22Rv1 (cell line): ENCODE data around the gene PARP1.

ENCODE experiments used
- H3K27ac ChIP-seq: fragments of 450-650 bp; 2 replicates; pipeline ENCODE4 v1.5.1; 2017
- CTCF ChIP-seq: fragments of 450-650 bp; IDR thresholded peaks from 2 replicates; pipeline ENCODE4 v1.5.1; 2017; ENCODE audit warnings: mild to moderate bottlenecking
- ZFX ChIP-seq: fragments of 450-650 bp; IDR thresholded peaks from 2 replicates; pipeline ENCODE4 v1.6.1; 2017; ENCODE audit warnings: antibody characterized with exemption, borderline replicate concordance

PARP1 gene

GRCh38 chr1:226411619-226412018 is 3.7 kb upstream of the PARP1 start:
- H3K27ac ChIP-seq: no peak overlapping the region
- TF ChIP-seq ZFX (no peak), CTCF (no peak)

DNA sequence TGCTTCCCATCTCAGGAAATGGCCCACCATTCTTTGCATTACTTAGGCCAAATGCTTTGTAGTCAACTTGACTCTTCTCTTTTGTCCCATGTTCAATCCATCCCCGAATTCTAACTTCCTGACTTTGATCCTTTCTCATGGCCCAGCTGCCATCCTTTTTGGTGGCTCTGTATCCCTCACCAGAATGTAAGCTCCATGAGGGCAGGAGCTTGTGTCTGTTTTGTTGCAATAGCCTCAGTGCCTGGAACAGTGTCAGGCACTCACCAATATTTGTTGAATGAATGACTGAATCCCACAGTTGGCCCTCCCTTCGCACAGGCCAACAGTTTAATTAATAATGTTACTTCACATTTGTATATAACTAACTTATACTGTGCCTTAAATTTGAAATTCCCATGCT is 3.1 kb upstream of the PARP1 start:
- H3K27ac ChIP-seq: no peak overlapping the region
- TF ChIP-seq ZFX (no peak), CTCF (no peak)

GRCh38 chr1:226409392-226409791 is 1.5 kb upstream of the PARP1 start:
- H3K27ac ChIP-seq: no peak overlapping the region
- TF ChIP-seq CTCF (no peak), ZFX (no peak)

- no peak for TF ChIP-seq ZFX
- peak; percentile 71 for TF ChIP-seq CTCF
- H3K27ac ChIP-seq: peak overlapping the region; percentile 96
These were observed 642 bp upstream of the PARP1 start for GRCh38 chr1:226408285-226409184.

DNA sequence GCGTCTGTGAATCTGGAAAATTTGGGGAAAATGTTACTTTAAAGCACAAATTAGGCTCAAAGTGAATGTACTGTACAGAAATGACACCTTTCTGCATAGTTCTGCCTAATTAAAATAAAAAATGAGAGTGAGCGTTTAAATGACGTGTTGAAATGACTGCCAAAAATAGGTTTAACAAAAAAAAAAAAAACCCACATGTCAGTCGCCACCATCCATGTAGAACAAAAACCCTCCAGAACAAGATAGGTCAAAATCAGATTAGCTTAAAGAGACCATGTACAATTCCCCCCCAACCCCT is 745 bp downstream of the PARP1 start:
- TF ChIP-seq ZFX (no peak), CTCF (no peak)
- peak overlapping the region; percentile 96 for H3K27ac ChIP-seq

- TF ChIP-seq CTCF (no peak), ZFX (no peak)
- H3K27ac ChIP-seq: peak overlapping the region; percentile 96
These were observed 1.5 kb downstream of the PARP1 start for GRCh38 chr1:226406401-226406881.

GRCh38 chr1:226405411-226405988 is 2.4 kb downstream of the PARP1 start:
- no peak overlapping the region for H3K27ac ChIP-seq
- TF ChIP-seq ZFX (no peak), CTCF (no peak)
